22Rv1 (cell line): ENCODE measurements around the gene E2F7.

Source experiments
- ZFX ChIP-seq: fragments of 450-650 bp; IDR thresholded peaks from 2 replicates; pipeline ENCODE4 v1.6.1; 2017; ENCODE audit warnings: antibody characterized with exemption, borderline replicate concordance
- TF ChIP-seq, protein P1 (sequence below): fragments of 450-650 bp; IDR thresholded peaks from 2 replicates; pipeline ENCODE4 v1.5.1; 2017; ENCODE audit warnings: mild to moderate bottlenecking

DNA sequence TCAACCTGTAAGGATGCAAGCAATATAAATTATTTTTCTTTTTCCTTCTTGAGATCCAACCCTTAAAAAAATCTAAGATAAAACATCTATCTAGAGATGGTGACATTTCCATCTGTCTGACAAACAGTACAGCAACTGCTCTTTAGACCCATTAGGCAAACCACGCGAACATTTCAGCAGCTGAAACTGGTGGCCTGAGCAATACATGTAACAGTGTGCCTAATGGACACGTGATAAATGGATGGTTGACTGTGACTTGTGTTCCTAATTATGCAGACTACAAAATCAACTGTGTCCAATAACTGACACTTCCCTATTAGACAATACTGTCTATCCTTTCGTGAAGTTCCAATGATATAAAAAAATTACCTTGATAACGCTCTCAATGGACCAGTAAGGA, 18.9 kb downstream of the E2F7 start:
- TF ChIP-seq, protein P1, sequence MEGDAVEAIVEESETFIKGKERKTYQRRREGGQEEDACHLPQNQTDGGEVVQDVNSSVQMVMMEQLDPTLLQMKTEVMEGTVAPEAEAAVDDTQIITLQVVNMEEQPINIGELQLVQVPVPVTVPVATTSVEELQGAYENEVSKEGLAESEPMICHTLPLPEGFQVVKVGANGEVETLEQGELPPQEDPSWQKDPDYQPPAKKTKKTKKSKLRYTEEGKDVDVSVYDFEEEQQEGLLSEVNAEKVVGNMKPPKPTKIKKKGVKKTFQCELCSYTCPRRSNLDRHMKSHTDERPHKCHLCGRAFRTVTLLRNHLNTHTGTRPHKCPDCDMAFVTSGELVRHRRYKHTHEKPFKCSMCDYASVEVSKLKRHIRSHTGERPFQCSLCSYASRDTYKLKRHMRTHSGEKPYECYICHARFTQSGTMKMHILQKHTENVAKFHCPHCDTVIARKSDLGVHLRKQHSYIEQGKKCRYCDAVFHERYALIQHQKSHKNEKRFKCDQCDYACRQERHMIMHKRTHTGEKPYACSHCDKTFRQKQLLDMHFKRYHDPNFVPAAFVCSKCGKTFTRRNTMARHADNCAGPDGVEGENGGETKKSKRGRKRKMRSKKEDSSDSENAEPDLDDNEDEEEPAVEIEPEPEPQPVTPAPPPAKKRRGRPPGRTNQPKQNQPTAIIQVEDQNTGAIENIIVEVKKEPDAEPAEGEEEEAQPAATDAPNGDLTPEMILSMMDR: no peak
- no peak for TF ChIP-seq ZFX
